Tibial nerve (tissue), 4 donors: ENCODE results near the gene PAX3. TPM values are rescaled to one million over a fixed set of nuclear protein-coding genes. Genes with fewer than 3 reads are reported as not detected.

ENCODE experiments used
- DNase-seq, 2 donors: peaks; one replicate each; pipeline ENCODE4 v3.0.0-alpha.2; 2019; ENCODE audit warnings: low spot score in 2 of 2
- H3K27ac ChIP-seq, 4 donors: fragments of 200-600 bp; sonication (generic) in 3 of 4; one replicate each; pipeline ENCODE4 v1.5.1; 2017 to 2019; ENCODE audit warnings: mild to moderate bottlenecking in 1 of 4
- H3K27me3 ChIP-seq, 2 donors: fragments of 200-600 bp; sonication (generic) in 1 of 2; one replicate each; pipeline versions ENCODE4 v1.5.1 to v1.6.0; 2017 to 2019
- H3K36me3 ChIP-seq, 3 donors: fragments of 200-600 bp; sonication (generic); one replicate each; pipeline ENCODE4 v1.5.1; 2018 to 2019
- H3K4me1 ChIP-seq, 4 donors: fragments of 200-600 bp; sonication (generic) in 3 of 4; one replicate each; pipeline ENCODE4 v1.5.1; 2017 to 2019
- H3K4me3 ChIP-seq, 4 donors: fragments of 200-600 bp; sonication (generic) in 3 of 4; one replicate each; pipeline ENCODE4 v1.5.1; 2017 to 2019; ENCODE audit warnings: mild to moderate bottlenecking in 1 of 4, moderate library complexity in 1 of 4
- H3K9me3 ChIP-seq, 4 donors: fragments of 200-600 bp; sonication (generic) in 3 of 4; one replicate each; pipeline ENCODE4 v1.5.1; 2017 to 2019
- CTCF ChIP-seq, 5 experiments: fragments of 200-600 bp in 3 of 5; fragments of 450-650 bp in 2 of 5; sonication (generic) in 3 of 5; IDR thresholded peaks; one replicate each; pipeline ENCODE4 v1.5.1; 2016 to 2019; ENCODE audit warnings: antibody characterized with exemption in 5 of 5, mild to moderate bottlenecking in 3 of 5, moderate library complexity in 2 of 5
- EP300 ChIP-seq, 2 donors: sonication (generic); formaldehyde crosslinking; IDR thresholded peaks; one replicate each; pipeline ENCODE4 v1.6.1; 2017; ENCODE audit warnings: antibody characterized with exemption in 2 of 2, mild to moderate bottlenecking in 1 of 2
- POLR2A ChIP-seq, 2 donors: fragments of 450-650 bp; IDR thresholded peaks; one replicate each; pipeline ENCODE4 v1.6.1; 2017; ENCODE audit warnings: antibody characterized with exemption in 2 of 2, mild to moderate bottlenecking in 2 of 2, moderate library complexity in 2 of 2
- WGBS, 2 donors: methylation state at CpG; one replicate each; pipeline ENCODE4 v1.1.5; 2018; 5-methylcytosine and 5-hydroxymethylcytosine counted together
- total RNA-seq, 4 donors: library from RNA; depleted of rRNA; stranded (reverse); fragments of >200 nt; gene quantifications; one replicate each; pipeline ENCODE4 v1.1.0, GENCODE V29; 2016

The PAX3 gene
- total RNA-seq, 4 donors from 2014 or later: not detected

- H3K4me3 ChIP-seq: no peak overlapping the region
- H3K4me1 ChIP-seq: no peaks in the 10 kb centered on the region
- no peaks in the 10 kb centered on the region for H3K9me3 ChIP-seq
- TF ChIP-seq EP300 (IDR thresholded peaks at IDR 0.05) (no peak), CTCF (IDR thresholded peaks at IDR 0.05) (no peak), POLR2A (IDR thresholded peaks at IDR 0.05) (no peak)
- no peak for DNase-seq
- H3K27me3 ChIP-seq: peaks cover 0 to 43% of the 10 kb centered on the region in 2 donors
- H3K36me3 ChIP-seq: no peaks in the 10 kb centered on the region
- H3K27ac ChIP-seq: no peak overlapping the region
These were observed 17.3 kb downstream of the PAX3 start for GRCh38 chr2:222281506-222281905.

GRCh38 chr2:222280795-222281194 lies 18.0 kb downstream of the PAX3 start:
- WGBS, 2 donors: 64 to 65% methylated on average over 5 of the region's 5 CpGs
- no peak for DNase-seq
- no peak for TF ChIP-seq EP300 (IDR thresholded peaks at IDR 0.05)
- TF ChIP-seq CTCF (IDR thresholded peaks at IDR 0.05): no peak
- no peak for TF ChIP-seq POLR2A (IDR thresholded peaks at IDR 0.05)
- no peaks in the 10 kb centered on the region for H3K4me1 ChIP-seq
- no peak overlapping the region for H3K4me3 ChIP-seq
- H3K27ac ChIP-seq: no peak overlapping the region
- H3K9me3 ChIP-seq: no peaks in the 10 kb centered on the region
- peaks cover 0 to 43% of the 10 kb centered on the region in 2 donors for H3K27me3 ChIP-seq
- no peaks in the 10 kb centered on the region for H3K36me3 ChIP-seq

- Histone ChIP-seq H3K4me3 (no peak overlapping the region), H3K36me3 (no peaks in the 10 kb centered on the region), H3K9me3 (no peaks in the 10 kb centered on the region), H3K27ac (no peak overlapping the region), H3K27me3 (peaks cover 0 to 65% of the 10 kb centered on the region in 2 donors), H3K4me1 (no peaks in the 10 kb centered on the region)
- no peak for DNase-seq
- TF ChIP-seq POLR2A (IDR thresholded peaks at IDR 0.05): no peak
- no peak for TF ChIP-seq EP300 (IDR thresholded peaks at IDR 0.05)
- no peak for TF ChIP-seq CTCF (IDR thresholded peaks at IDR 0.05)
- 37 to 38% methylated on average over 4 of the region's 4 CpGs for WGBS, 2 donors
These were observed 26.3 kb downstream of the PAX3 start for GRCh38 chr2:222272446-222273015.

DNA sequence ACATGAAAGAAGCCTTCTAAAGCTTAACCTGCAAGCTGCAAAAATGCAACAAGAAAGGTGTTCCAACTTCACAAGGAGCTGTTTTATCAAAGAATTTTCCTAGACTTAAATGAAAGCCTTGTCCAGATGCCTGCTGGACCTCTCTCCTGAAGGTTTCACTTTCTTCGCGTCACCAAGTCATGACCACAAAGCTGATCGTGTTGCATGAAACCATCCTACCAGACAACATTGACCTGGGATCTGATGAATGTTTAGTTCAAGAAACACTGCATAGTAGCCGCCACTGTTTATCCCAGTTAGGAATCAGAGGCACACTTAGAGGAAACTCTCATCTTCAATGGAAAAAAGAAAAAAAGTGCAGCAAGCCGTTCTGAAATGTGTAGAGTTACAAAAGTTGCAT lies 26.9 kb downstream of the PAX3 start:
- TF ChIP-seq POLR2A (IDR thresholded peaks at IDR 0.05) (no peak), EP300 (IDR thresholded peaks at IDR 0.05) (no peak)
- H3K4me3 ChIP-seq: no peak overlapping the region
- H3K9me3 ChIP-seq: no peaks in the 10 kb centered on the region
- WGBS, 2 donors: 70 to 80% methylated on average over 5 of the region's 5 CpGs
- peaks cover 0 to 58% of the 10 kb centered on the region in 2 donors for H3K27me3 ChIP-seq
- no peaks in the 10 kb centered on the region for H3K36me3 ChIP-seq
- H3K27ac ChIP-seq: no peak overlapping the region
- DNase-seq: no peak
- H3K4me1 ChIP-seq: no peaks in the 10 kb centered on the region

GRCh38 chr2:222270396-222270795 lies 28.4 kb downstream of the PAX3 start:
- H3K9me3 ChIP-seq: no peaks in the 10 kb centered on the region
- no peak overlapping the region for H3K27ac ChIP-seq
- no peak for DNase-seq
- no peak overlapping the region for H3K4me3 ChIP-seq
- TF ChIP-seq CTCF (IDR thresholded peaks at IDR 0.05): no peak
- no peak for TF ChIP-seq EP300 (IDR thresholded peaks at IDR 0.05)
- TF ChIP-seq POLR2A (IDR thresholded peaks at IDR 0.05): no peak
- no peaks in the 10 kb centered on the region for H3K36me3 ChIP-seq
- H3K4me1 ChIP-seq: no peaks in the 10 kb centered on the region
- 49 to 59% methylated on average over 3 of the region's 3 CpGs for WGBS, 2 donors
- H3K27me3 ChIP-seq: peaks cover 0 to 45% of the 10 kb centered on the region in 2 donors

DNA sequence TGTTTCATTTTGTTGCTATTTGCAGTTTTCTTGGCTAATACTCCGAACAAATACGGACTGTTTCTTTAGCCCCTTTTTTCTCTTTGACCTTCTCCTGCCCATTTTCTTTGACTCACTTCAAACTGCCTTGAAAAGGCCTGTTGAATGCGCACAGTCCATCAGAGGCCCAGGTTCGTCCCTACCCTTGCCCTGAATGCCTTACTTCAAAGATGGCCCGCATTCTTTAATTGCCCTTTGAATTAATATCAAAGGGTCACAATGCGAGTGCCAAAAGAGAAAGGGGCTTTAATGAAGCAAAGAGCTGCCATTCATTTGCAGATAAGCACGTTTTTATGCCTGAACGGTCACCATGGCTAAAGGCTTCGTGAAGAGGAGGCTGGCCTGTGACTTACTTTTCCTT lies 29.7 kb downstream of the PAX3 start:
- H3K36me3 ChIP-seq: no peaks in the 10 kb centered on the region
- no peak overlapping the region for H3K27ac ChIP-seq
- DNase-seq: no peak
- no peaks in the 10 kb centered on the region for H3K9me3 ChIP-seq
- H3K4me1 ChIP-seq: no peaks in the 10 kb centered on the region
- peaks cover 0 to 45% of the 10 kb centered on the region in 2 donors for H3K27me3 ChIP-seq
- H3K4me3 ChIP-seq: no peak overlapping the region
- TF ChIP-seq EP300 (IDR thresholded peaks at IDR 0.05): no peak
- no peak for TF ChIP-seq POLR2A (IDR thresholded peaks at IDR 0.05)
- TF ChIP-seq CTCF (IDR thresholded peaks at IDR 0.05): no peak
- WGBS, 2 donors: 29 to 42% methylated on average over 9 of the region's 9 CpGs
